HL-60/S4 treated with retinoic acid at 250 ng/mL for 4 days and 3 days (cell line): ENCODE data around the gene KIF14.
"Not testable (repeated sequence)": the region's sequence is repeated elsewhere in the genome, so short reads cannot be mapped to it uniquely, and the experiment has no call there.

Experiments
- in situ Hi-C: fragments of 300-500 bp; cut with MboI; formaldehyde crosslinking; loops from 2 replicates; pipeline ENCODE4 v1.7.0; 2022; ENCODE audit warnings: low sequenced_read_pairs

Gene KIF14

GRCh38 chr1:200550367-200550766 is 70.2 kb downstream of the KIF14 start:
- in situ Hi-C loops, result no loop called here

GRCh38 chr1:200547386-200547785 is 73.2 kb downstream of the KIF14 start:
- in situ Hi-C loops, result no loop called here

- in situ Hi-C loops, result no loop called here
Measured at GRCh38 chr1:200546577-200546976, 74.0 kb downstream of the KIF14 start.

DNA sequence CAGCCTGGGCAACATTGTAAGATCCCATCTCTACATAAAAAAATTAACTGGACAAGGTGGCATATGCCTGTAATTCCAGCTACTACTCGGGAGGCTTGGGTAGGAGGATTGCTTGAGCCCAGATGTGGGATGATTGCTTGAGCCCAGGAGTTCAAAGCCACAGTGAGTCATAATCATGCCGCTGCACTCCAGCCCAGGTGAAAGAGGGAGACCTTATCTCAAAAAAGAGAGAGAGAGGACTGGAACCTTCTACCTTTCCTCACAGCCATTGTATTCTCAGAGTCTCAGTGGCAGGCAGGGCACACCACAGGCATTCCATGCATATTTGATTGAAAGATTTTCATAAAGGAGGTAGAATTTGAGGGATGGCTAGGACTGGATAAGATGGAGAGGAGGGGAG is 78.4 kb downstream of the KIF14 start:
- in situ Hi-C loops, result no loop called here

- in situ Hi-C loops, result no loop called here
Measured at GRCh38 chr1:200540281-200540680, 80.3 kb downstream of the KIF14 start.

DNA sequence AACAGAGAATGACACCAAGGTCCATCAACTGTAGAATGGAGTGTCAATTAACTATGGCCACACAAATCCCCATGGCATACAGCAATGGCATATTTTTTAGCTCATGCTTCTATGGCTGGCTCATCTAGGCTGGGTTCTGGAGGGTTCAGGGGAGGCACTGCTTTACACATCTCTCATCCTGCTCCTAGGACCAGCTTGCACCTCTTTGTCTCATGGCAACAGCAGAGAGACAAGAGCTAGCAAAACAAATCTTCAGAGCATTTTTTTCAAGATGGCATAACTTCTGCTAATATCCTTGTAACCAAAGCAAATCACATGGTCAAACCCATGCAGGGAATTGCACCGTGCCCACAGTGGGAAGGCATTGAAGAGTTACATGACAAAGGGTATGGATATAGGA is 82.4 kb downstream of the KIF14 start:
- in situ Hi-C loops, result no loop called here

DNA sequence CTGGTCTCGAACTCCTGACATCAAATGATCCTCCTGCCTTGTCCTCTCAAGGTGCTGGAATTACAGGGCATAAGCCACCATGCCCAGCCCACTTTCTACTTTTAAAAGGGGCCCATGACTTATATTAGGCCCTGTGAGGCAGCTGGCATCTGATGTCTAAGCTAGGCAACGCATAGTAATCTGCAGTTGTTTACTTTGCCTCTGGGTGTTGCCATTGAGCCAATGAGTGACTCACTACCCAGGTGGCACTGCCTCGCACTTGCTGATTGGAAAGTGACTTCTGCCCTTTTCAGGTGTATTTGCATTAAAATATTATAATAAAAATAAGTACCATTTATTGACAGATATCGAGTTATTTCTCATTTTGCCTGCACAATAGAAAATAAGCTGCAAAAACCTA is 84.9 kb downstream of the KIF14 start:
- in situ Hi-C loops, result no loop called here

GRCh38 chr1:200530623-200531261 is 89.8 kb downstream of the KIF14 start:
- in situ Hi-C loops, result no loop called here

- in situ Hi-C loops, result no loop called here
Measured at GRCh38 chr1:200528858-200529606, 91.5 kb downstream of the KIF14 start.

GRCh38 chr1:200527670-200528069 is 92.9 kb downstream of the KIF14 start:
- in situ Hi-C loops, result no loop called here

- in situ Hi-C loops, result no loop called here
Measured at GRCh38 chr1:200526709-200527612, 93.6 kb downstream of the KIF14 start.

DNA sequence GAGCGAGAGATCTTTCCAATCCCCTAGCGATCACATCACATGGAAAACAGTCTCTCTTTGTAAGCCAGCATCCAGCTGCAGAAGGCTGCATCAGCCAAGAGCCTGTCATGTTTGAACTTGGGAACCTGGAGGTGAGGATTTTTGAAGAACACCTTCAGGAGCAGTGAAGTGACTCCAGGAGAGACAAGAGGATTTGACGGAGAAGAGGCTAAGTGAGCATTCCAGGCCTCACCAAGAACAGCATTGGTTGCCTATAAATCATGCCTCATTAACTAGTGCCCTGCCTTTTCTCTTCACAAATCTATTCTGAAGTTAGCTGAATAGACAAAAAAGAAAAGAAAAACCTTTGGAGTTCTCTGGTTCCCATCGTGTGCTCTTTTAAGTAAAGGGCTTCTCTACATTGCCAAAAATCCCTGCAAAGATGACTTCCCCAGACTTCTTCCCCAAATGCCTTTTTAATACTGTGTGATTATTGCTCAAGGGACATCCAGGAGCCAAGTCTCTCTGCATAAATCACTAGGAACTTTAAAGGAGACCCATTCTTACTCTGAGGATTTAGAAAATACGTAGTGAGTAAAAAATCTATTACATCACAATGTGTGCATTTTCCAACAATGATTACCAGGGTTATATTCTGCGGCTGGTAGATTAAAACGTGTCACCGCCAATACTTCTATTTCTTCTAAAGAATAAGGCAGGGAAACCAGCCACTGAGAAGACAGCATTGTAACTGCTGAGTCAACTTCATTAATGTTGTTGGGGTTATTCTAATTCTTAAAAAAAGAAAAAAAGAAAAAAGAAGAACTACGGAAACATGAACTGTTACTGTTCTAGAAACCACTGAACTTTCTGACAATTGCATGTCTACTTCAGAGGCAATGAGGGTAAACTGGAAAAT is 95.2 kb downstream of the KIF14 start:
- in situ Hi-C loops, result no loop called here

DNA sequence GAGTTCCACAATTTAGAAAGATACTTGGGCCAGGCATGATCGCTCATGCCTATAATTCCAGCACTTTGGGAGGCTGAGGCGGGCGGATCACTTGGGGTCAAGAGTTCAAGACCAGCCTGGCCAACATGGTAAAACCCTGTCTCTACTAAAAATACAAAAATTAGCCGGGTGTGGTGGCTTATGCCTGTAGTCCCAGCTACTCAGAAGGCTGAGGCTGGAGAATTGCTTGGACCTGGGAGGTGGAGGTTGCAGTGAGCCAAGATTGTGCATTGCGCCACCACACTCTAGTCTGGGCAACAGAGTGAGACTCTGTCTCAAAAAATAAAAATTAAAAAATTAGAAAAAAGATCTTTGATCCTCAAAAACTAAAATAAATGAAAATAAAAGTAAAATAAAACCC is 96.0 kb downstream of the KIF14 start:
- in situ Hi-C loops, result not testable (repeated sequence)

GRCh38 chr1:200524092-200524491 is 96.5 kb downstream of the KIF14 start:
- in situ Hi-C loops, result no loop called here

DNA sequence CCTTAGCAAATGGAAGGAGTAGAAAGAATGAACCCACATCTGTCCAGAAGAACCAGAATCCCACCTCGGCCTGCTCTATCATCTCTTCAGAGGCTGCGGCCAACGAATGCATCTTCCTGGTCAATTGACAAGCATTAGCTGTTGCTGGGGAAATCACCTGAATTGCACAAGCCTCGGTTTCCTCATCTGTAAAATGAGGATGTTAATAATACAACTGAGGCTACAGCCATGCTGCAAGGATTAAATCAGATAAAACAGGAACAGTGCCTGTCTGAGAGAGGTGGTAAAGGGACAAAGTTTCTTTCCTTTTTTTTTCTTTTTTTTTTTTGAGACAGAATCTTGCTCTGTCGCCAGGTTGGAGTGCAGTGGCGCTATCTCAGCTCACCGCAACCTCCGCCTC is 99.8 kb downstream of the KIF14 start:
- in situ Hi-C loops, result no loop called here

- in situ Hi-C loops, result no loop called here
Measured at GRCh38 chr1:200518524-200518923, 102.0 kb downstream of the KIF14 start.

GRCh38 chr1:200512191-200512590 is 108.4 kb downstream of the KIF14 start:
- in situ Hi-C loops, result no loop called here

- in situ Hi-C loops, result no loop called here
Measured at GRCh38 chr1:200510228-200510623, 110.3 kb downstream of the KIF14 start.

DNA sequence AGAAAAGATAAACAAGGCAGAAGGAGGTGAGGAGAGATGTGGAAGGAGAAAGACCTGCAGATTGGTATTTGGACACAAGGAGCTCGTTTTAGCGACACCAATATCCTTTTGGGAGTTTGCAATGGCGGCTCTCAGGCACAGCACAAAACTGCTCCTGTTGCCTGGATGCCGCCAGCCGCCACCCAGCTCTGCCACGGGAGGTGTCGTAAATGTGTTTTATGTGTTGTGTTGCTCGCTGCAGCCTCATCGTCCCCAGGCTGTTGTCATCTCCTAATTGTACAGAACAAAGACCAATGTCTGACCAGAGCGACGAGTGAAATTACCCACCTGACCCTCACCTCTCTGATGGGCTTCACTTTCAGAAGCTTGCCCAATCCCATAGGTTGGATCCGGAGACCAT is 114.1 kb downstream of the KIF14 start:
- in situ Hi-C loops, result no loop called here

DNA sequence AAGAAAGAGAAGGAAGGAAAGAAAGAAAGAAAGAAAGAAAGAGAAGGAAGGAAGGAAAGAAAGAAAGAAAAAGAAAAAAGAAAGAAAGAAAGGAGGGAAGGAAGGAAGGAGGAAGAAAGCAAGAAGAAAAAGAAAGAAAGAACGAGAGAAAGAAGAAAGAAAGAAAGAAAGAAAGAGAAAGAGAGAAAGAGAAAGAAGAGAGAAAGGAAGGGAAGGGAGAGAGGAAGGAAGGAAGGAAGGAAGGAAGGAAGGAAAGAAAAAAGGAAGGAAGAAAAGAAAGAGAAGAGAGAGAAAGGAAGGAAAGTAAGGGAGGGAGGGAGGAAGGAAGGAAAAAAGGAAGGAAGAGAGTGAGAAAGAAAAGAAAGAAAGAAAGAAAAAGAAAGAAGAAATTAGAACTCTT is 115.3 kb downstream of the KIF14 start:
- in situ Hi-C loops, result no loop called here
